Keratinocyte (primary cell): ENCODE data around the gene PLA2G2D. TPM values are rescaled to one million over a fixed set of nuclear protein-coding genes. Genes with fewer than 3 reads are reported as not detected.

Experiments
- DNase-seq: peaks from one replicate; pipeline ENCODE4 v3.0.0-alpha.2; 2011; ENCODE audit warnings: low read depth, missing footprints, low spot score
- FAIRE-seq: peaks from 2 replicates; lab custom pipeline; 2011; peaks lifted over from hg19 to GRCh38; lab: Jason Lieb, UNC
- H2AFZ ChIP-seq: 2 replicates; pipeline ENCODE4 v1.6.0; 2012; ENCODE audit warnings: low read length, control low read depth, inconsistent platforms; ENCODE audit not compliant: control insufficient read depth
- H3K27ac ChIP-seq: 2 replicates; pipeline ENCODE4 v1.5.1; 2011; ENCODE audit warnings: low read length; ENCODE audit not compliant: control insufficient read depth, insufficient read depth
- H3K27me3 ChIP-seq: 3 replicates; pipeline ENCODE4 v1.6.0; 2011; ENCODE audit warnings: low read length; ENCODE audit not compliant: control insufficient read depth, insufficient read depth; ENCODE audit errors: extremely low read depth
- H3K36me3 ChIP-seq, 2 experiments: 2 replicates in 1 of 2; 3 replicates in 1 of 2; pipeline ENCODE4 v1.5.1; 2011; ENCODE audit warnings: low read length in 2 of 2, mild to moderate bottlenecking in 1 of 2; ENCODE audit not compliant: control insufficient read depth in 2 of 2, insufficient read depth in 2 of 2; ENCODE audit errors: extremely low read depth in 1 of 2
- H3K4me1 ChIP-seq: 3 replicates; pipeline ENCODE4 v1.5.1; 2011; ENCODE audit warnings: low read length; ENCODE audit not compliant: control insufficient read depth, insufficient read depth; ENCODE audit errors: extremely low read depth
- H3K4me2 ChIP-seq: 3 replicates; pipeline ENCODE4 v1.6.0; 2011; ENCODE audit warnings: low read depth, low read length; ENCODE audit not compliant: control insufficient read depth, insufficient read depth; ENCODE audit errors: extremely low read depth
- H3K4me3 ChIP-seq, 3 experiments: fragments of 200-600 bp in 1 of 3; sonication (generic) in 1 of 3; 2 replicates in 2 of 3; 3 replicates in 1 of 3; pipeline ENCODE4 v1.5.1; 2011 to 2016; ENCODE audit warnings: low read length in 3 of 3, mild to moderate bottlenecking in 3 of 3, control low read depth in 2 of 3, inconsistent platforms in 1 of 3, low read depth in 1 of 3, mixed read lengths in 1 of 3, mixed run types in 1 of 3, moderate library complexity in 1 of 3; ENCODE audit not compliant: control insufficient read depth in 2 of 3, insufficient read depth in 2 of 3; ENCODE audit errors: extremely low read depth in 1 of 3
- H3K79me2 ChIP-seq: 2 replicates; pipeline ENCODE4 v1.6.0; 2012; ENCODE audit warnings: low read length; ENCODE audit not compliant: control insufficient read depth, insufficient read depth
- H3K9ac ChIP-seq: 3 replicates; pipeline ENCODE4 v1.6.0; 2011; ENCODE audit warnings: low read length; ENCODE audit not compliant: control insufficient read depth, insufficient read depth; ENCODE audit errors: extremely low read depth
- H3K9me1 ChIP-seq: 3 replicates; pipeline ENCODE4 v1.6.0; 2011; ENCODE audit warnings: low read length; ENCODE audit not compliant: control insufficient read depth, insufficient read depth; ENCODE audit errors: extremely low read depth
- H3K9me3 ChIP-seq: 2 replicates; pipeline ENCODE4 v1.5.1; 2012; ENCODE audit warnings: low read depth, low read length; ENCODE audit not compliant: control insufficient read depth
- H4K20me1 ChIP-seq: 3 replicates; pipeline ENCODE4 v1.6.0; 2011; ENCODE audit warnings: low read length; ENCODE audit not compliant: control insufficient read depth, insufficient read depth; ENCODE audit errors: extremely low read depth
- EZH2 ChIP-seq: IDR thresholded peaks from one replicate; pipeline ENCODE4 v1.6.1; 2012; ENCODE audit warnings: inconsistent platforms, mild to moderate bottlenecking, low read length, moderate library complexity
- dilution Hi-C: fragments of 300-500 bp; cut with MboI; formaldehyde crosslinking; loops from one replicate; pipeline ENCODE4 v1.7.0; 2020; ENCODE audit warnings: low sequenced_read_pairs; ENCODE audit not compliant: extremely low pct_ligation_motif_present
- polyA plus RNA-seq, 5 experiments: library from polyadenylated mRNA; depleted of rRNA in 3 of 5; stranded (reverse) in 3 of 5; stranded (forward) in 1 of 5; unstranded in 1 of 5; fragments of >200 nt; gene quantifications; 1 replicate in 1 of 5; 2 replicates in 3 of 5; 3 replicates in 1 of 5; pipeline versions ENCODE4 v1.2.1 to v1.2.3, GENCODE V29; 2011 to 2012; ENCODE audit warnings: missing spikeins in 2 of 5, low read depth in 1 of 5, low replicate concordance in 1 of 5
- TF ChIP-seq, protein P1 (sequence below), 3 experiments: IDR thresholded peaks in 1 of 3; conservative IDR thresholded peaks in 1 of 3; optimal IDR thresholded peaks in 1 of 3; 2 replicates in 2 of 3; 3 replicates in 1 of 3; pipeline versions ENCODE3 to v1.5.1; 2011; ENCODE audit warnings: low read length in 3 of 3, mild to moderate bottlenecking in 3 of 3, moderate library complexity in 2 of 3, control low read depth in 1 of 3, inconsistent platforms in 1 of 3; ENCODE audit not compliant: insufficient read depth in 2 of 3; ENCODE audit errors: extremely low read depth in 1 of 3

PLA2G2D gene
- polyA plus RNA-seq, 1 donor (not counting 4 experiments of a cell fraction or from before 2014, with no cell fraction given): not detected

DNA sequence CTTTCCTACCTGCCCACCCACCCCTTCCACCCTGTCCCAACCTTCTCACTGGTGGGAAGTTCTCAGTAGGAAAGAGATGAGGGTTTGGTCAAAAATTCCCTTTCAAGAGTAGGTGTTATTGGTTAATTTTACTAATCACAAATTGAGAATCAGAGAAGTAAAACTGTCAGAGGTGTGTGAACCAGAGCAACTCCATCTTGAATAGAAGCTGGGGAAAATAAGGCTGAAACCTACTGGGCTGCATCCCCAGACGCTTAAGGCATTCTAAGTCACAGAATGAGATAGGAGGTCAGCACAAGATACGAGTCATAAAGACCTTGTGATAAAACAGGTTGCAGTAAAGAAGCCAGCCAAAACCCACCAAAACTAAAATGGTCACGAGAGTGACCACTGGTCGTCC is 11.5 kb downstream of the PLA2G2D start:
- Histone ChIP-seq H3K4me2 (no peak overlapping the region), H4K20me1 (no peaks in the 10 kb centered on the region), H3K9me1 (no peaks in the 10 kb centered on the region), H3K9ac (no peak overlapping the region), H3K79me2 (no peaks in the 10 kb centered on the region), H2AFZ (no peak overlapping the region), H3K4me1 (peaks cover 15% of the 10 kb centered on the region), H3K36me3 (no peaks in the 10 kb centered on the region), H3K27me3 (no peaks in the 10 kb centered on the region), H3K27ac (no peak overlapping the region), H3K4me3 (no peak overlapping the region), H3K9me3 (no peaks in the 10 kb centered on the region)
- TF ChIP-seq EZH2: no peak
- TF ChIP-seq, protein P1, sequence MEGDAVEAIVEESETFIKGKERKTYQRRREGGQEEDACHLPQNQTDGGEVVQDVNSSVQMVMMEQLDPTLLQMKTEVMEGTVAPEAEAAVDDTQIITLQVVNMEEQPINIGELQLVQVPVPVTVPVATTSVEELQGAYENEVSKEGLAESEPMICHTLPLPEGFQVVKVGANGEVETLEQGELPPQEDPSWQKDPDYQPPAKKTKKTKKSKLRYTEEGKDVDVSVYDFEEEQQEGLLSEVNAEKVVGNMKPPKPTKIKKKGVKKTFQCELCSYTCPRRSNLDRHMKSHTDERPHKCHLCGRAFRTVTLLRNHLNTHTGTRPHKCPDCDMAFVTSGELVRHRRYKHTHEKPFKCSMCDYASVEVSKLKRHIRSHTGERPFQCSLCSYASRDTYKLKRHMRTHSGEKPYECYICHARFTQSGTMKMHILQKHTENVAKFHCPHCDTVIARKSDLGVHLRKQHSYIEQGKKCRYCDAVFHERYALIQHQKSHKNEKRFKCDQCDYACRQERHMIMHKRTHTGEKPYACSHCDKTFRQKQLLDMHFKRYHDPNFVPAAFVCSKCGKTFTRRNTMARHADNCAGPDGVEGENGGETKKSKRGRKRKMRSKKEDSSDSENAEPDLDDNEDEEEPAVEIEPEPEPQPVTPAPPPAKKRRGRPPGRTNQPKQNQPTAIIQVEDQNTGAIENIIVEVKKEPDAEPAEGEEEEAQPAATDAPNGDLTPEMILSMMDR (optimal IDR thresholded peaks at IDR 0.05 in 1 of 3, IDR thresholded peaks at IDR 0.05 in 1 of 3, conservative IDR thresholded peaks at IDR 0.05 in 1 of 3; ENCODE audit: extremely low read depth in 1 of 3, insufficient read depth in 2 of 3, low read length in 3 of 3): no peak
- FAIRE-seq: no peak
- dilution Hi-C loops: no loop called here
- DNase-seq: no peak

DNA sequence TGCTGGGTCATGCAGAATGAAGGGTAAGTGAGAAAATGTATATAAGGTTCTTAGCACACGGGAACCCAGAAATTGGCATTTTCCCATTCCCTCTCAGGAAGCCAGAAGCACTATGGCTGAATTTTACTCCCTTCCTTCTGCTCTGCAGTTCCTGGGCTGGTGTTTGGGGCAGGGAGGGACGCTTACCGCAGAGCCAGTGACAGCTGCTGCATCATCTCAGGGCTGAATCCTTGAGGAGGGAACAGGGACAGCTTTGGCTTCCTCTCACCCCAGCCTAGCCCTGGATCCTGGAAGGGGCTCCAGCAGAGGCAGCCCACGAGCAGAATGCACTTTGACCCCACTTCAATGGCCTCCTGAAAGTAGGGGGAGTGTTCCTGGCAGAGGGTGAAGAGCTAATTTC is 12.0 kb downstream of the PLA2G2D start:
- Histone ChIP-seq H3K9ac (no peak overlapping the region), H2AFZ (no peak overlapping the region), H3K9me3 (no peaks in the 10 kb centered on the region), H3K27ac (no peak overlapping the region), H3K9me1 (no peaks in the 10 kb centered on the region), H4K20me1 (no peaks in the 10 kb centered on the region), H3K27me3 (no peaks in the 10 kb centered on the region), H3K4me2 (no peak overlapping the region), H3K79me2 (no peaks in the 10 kb centered on the region), H3K4me3 (no peak overlapping the region), H3K4me1 (peaks cover 15% of the 10 kb centered on the region), H3K36me3 (no peaks in the 10 kb centered on the region)
- TF ChIP-seq, protein P1 (optimal IDR thresholded peaks at IDR 0.05 in 1 of 3, IDR thresholded peaks at IDR 0.05 in 1 of 3, conservative IDR thresholded peaks at IDR 0.05 in 1 of 3; ENCODE audit: extremely low read depth in 1 of 3, insufficient read depth in 2 of 3, low read length in 3 of 3): no peak
- no peak for TF ChIP-seq EZH2
- FAIRE-seq: no peak
- DNase-seq: no peak
- dilution Hi-C loops: no loop called here
